ENCODE data around the gene GUCA2A.

The GUCA2A gene

GRCh38 chr1:42128964-42129363, 35.6 kb downstream of the GUCA2A start:
- no peak for FAIRE-seq

DNA sequence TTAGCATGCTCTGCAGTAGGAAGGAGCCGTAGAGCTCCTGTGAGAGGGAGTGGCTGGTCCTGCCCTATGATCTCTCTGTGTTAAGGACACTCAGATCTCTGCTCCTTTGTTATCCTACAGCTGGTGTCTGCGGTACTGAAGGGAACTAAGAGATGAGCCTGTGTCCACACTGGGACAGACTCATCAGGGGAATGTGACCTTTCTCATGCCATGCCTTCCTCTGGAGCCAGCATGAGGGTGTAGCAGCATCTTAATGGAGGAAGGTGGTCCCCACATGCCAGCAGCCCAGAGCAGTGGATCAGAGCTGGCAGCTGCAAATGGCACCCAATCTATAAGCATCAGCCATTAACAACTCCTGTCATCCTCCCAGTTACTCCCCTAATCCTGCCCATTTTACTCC, 36.0 kb downstream of the GUCA2A start:
- FAIRE-seq, result no peak

DNA sequence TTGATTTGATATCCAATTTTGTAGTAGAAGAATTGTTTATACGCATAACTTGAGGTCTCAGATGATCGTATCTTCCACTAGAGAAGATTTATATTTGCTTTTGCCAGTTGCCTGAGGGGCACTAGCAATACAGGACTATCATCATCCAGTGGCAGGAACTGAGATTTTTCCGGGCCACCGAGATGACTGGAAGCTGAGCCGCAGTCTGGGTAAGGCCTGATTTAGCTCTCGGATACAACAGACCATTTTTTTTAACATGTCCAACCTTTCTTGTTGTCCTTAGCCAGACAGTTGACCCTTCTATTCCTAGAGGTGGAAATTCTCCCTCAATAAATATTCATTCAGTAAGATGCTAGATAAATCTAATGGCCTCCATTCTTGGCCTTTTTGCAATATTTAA, 36.8 kb downstream of the GUCA2A start:
- no peak for FAIRE-seq

DNA sequence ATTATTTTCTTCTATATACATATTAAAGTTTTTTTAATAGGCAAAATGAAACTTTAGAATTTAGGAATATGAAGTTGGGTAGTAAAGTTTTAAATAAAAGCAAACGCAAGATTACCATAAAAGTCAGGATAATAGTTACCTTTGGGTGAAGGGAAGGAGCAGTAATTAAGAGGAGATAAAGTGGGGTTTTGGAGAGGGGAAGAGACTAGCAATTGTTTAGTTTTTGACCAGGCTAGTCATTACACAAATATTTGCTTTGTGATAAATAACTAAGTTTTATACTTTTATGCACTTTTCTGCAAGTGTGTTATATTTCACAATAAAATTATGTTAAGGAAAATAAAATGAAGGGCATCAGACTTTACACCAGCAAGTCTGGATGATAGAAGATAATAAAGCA, 39.0 kb downstream of the GUCA2A start:
- FAIRE-seq, result peak; percentile 17

GRCh38 chr1:42122408-42122807, 42.1 kb downstream of the GUCA2A start:
- peak; percentile 70 for FAIRE-seq

GRCh38 chr1:42118125-42118524, 46.4 kb downstream of the GUCA2A start:
- no peak for FAIRE-seq

- no peak for FAIRE-seq
Observed at GRCh38 chr1:42117214-42117613, 47.3 kb downstream of the GUCA2A start.

DNA sequence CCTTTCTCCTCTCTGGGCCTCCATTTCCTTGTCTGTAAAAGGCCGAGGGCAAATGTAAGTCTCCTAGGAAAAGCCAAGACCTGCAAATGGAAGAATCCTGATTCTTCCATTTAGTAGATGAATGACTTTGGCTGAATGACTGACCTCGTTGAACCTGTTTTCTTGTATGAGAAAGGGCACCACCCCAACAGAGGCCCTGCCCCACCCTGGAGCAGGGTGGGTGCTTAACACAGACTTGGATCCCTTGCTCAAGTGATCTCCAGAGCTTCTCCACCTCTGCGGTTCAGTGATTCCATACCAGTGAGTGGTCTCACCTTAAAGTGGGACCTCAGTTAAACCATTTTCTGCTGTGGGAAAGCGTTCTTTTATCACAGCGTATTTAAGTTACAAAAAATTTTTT, 50.3 kb downstream of the GUCA2A start:
- no peak for FAIRE-seq
